Measurements from ENCODE around the gene MAGEA8. TPM values are rescaled to one million over a fixed set of nuclear protein-coding genes. Genes with fewer than 3 reads are reported as not detected.

The MAGEA8 gene
- total RNA-seq, 1 donor = not detected

DNA sequence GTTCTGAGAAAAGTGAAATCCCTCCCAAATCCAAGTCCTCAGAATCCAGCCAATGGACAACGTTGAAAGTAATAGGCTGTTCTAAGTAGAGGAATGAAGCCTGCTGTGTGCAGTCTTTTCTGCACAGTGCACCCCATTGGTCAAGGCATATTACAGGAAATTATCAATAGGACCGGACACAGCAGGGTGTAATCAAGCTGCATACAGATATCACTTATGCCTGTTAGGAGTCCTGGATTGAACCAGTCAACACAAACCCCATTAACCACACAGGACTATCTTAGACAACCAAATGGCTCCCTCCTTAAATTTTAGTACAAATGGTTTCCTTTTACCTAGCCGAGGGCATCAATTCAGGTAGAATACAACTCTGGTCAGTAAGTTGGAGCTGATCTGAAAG lies 34.2 kb upstream of the MAGEA8 start:
- DNase-seq (ENCODE audit: low read depth) = no peak
- TF ChIP-seq, protein P1, sequence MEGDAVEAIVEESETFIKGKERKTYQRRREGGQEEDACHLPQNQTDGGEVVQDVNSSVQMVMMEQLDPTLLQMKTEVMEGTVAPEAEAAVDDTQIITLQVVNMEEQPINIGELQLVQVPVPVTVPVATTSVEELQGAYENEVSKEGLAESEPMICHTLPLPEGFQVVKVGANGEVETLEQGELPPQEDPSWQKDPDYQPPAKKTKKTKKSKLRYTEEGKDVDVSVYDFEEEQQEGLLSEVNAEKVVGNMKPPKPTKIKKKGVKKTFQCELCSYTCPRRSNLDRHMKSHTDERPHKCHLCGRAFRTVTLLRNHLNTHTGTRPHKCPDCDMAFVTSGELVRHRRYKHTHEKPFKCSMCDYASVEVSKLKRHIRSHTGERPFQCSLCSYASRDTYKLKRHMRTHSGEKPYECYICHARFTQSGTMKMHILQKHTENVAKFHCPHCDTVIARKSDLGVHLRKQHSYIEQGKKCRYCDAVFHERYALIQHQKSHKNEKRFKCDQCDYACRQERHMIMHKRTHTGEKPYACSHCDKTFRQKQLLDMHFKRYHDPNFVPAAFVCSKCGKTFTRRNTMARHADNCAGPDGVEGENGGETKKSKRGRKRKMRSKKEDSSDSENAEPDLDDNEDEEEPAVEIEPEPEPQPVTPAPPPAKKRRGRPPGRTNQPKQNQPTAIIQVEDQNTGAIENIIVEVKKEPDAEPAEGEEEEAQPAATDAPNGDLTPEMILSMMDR (IDR thresholded peaks at IDR 0.05; ENCODE audit: insufficient read depth, low read depth, low read length) = no peak
- H3K4me3 ChIP-seq (ENCODE audit: low read depth, low read length) = no peak overlapping the region

DNA sequence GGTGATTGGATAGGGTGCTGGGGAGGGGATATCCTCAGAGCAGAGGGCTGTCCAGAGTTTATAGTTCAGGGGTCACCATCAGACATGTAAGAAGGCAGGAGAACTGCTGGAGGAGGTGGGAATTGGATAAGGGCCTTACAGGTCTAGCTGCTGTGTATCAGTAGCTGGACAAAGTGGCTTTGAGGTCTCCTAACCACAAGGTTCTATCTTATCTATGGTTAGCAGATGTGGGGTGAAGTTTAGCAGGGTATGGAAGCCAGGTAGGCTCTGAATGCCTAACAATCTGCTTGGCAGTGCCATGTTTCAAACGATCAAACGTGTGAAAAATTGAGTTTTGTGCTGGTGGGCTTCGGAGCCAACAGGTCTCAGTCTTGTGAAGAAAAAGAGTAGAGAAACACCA lies 32.1 kb upstream of the MAGEA8 start:
- TF ChIP-seq, protein P1 (IDR thresholded peaks at IDR 0.05; ENCODE audit: insufficient read depth, low read depth, low read length) = no peak
- DNase-seq (ENCODE audit: low read depth) = no peak
- no peak overlapping the region for H3K4me3 ChIP-seq (ENCODE audit: low read depth, low read length)

DNA sequence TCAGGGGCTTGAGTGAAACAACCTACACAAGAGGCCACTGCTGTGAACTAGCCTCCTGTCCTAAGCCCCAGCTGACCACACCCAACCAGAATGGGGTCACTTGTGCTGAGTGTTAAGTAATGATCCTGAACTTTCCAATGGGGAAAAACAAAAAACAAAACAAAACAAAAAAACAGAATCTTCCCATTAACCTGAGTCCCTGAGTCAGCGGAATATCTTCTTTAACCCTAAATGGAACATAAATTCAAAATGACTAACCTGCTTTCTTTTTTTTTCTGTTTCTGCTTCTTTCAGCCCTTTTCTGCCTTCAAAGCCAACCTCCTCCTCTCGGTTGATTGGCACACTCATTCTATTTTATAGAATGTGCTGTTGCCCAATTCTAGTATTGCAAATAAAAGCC lies 31.2 kb upstream of the MAGEA8 start:
- TF ChIP-seq, protein P1 (IDR thresholded peaks at IDR 0.05; ENCODE audit: insufficient read depth, low read depth, low read length) = no peak
- H3K4me3 ChIP-seq (ENCODE audit: low read depth, low read length) = no peak overlapping the region
- DNase-seq (ENCODE audit: low read depth) = no peak

DNA sequence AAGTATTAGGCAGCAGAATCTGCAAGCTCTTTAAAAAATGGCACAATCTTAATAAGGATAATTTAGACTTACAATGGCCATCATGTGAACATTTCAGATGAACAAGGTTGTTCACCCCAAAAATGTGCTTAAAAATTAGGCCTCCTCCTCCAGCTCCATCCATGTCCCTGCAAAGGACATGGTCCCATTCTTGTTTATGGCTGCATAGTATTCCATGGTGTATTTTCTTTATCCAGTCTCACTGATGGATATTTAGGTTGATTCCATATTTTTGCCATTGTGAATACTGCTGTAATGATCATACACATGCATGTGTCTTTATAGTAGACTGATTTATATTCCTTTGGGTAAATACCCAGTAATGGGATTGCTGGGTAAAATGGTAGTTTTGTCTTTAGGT lies 29.1 kb upstream of the MAGEA8 start:
- no peak for DNase-seq (ENCODE audit: low read depth)
- H3K4me3 ChIP-seq (ENCODE audit: low read depth, low read length) = no peak overlapping the region
- TF ChIP-seq, protein P1 (IDR thresholded peaks at IDR 0.05; ENCODE audit: insufficient read depth, low read depth, low read length) = no peak

DNA sequence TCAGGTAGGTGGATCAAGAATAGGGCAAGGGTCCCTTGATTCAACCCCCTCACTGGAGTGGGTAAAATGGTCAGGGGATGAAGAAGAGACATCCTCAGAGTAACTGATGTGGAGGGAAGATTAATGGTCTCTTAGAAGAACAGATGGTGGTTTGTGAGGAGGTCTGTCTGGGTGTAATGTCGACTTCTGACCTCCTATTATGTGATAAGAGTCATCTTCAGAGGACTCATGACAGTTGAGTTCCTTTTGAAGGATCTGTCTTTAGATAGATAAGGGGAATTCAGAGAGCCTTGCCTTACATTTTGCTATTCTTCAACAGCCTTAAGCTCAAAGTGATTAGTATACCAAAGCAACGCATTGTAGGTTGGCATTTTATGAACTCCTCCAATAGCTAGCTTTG lies 27.1 kb upstream of the MAGEA8 start:
- DNase-seq (ENCODE audit: low read depth) = no peak
- no peak overlapping the region for H3K4me3 ChIP-seq (ENCODE audit: low read depth, low read length)
- TF ChIP-seq, protein P1 (IDR thresholded peaks at IDR 0.05; ENCODE audit: insufficient read depth, low read depth, low read length) = no peak

DNA sequence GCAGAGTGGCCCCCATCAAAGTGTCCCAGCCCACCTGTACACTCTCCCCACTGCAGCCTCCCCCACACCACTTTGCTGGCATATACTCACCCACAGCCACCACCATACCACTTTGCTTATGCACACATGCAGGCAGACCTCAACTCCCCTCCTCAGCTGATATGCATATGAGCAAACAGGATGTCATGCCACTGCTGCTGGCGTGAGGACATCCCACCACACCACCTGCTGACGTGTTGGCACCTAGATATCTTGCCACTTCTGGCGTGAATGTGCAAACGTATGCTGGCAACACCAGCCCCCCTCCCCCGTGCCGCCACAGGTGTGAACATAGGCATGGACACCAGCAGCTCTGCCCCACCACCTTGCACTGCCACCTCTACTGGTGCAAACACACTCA lies 22.4 kb upstream of the MAGEA8 start:
- DNase-seq (ENCODE audit: low read depth) = no peak
- H3K4me3 ChIP-seq (ENCODE audit: low read depth, low read length) = no peak overlapping the region

DNA sequence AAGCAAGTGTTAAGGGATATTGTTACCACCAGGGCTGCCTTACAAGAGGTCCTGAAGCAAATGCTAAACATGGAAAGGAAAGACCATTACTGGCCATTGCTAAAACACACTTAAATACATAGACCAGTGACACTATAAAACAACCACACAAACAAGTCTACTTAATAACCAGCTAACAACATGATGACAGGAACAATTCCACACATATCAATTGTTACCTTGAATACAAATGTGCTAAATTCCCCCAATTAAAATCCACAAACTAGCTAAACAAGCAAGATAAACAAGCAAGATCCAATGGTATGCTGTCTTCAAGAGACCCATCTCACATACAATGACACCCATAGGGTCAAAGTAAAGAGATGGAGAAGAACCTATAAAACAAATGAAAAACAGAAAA lies 20.5 kb upstream of the MAGEA8 start:
- DNase-seq (ENCODE audit: low read depth) = no peak
- TF ChIP-seq, protein P1 (IDR thresholded peaks at IDR 0.05; ENCODE audit: insufficient read depth, low read depth, low read length) = no peak

More for the DNA sequence above, 22.4 kb upstream of the MAGEA8 start:
- TF ChIP-seq, protein P1 (IDR thresholded peaks at IDR 0.05; ENCODE audit: insufficient read depth, low read depth, low read length) = no peak

More for the DNA sequence above, 20.5 kb upstream of the MAGEA8 start:
- no peak overlapping the region for H3K4me3 ChIP-seq (ENCODE audit: low read depth, low read length)

Measured in fibroblast of villous mesenchyme (primary cell).